Heart right ventricle (tissue), 16 donors: Measurements from ENCODE around the gene LARGE1. TPM values are rescaled to one million over a fixed set of nuclear protein-coding genes. Genes with fewer than 3 reads are reported as not detected.
A peak's percentile ranks its signal among the peaks of the same experiment; 100 is the strongest.

Experiments used
- ATAC-seq, 8 donors: fragments of 200-7000 bp; cut with Tn5 transposase; one replicate each; pipeline ENCODE4 v1.9.1; 2020; ENCODE audit warnings: mild to moderate bottlenecking in 8 of 8, moderate library complexity in 8 of 8, moderate number of reproducible peaks in 1 of 8
- DNase-seq, 2 donors: peaks; one replicate each; pipeline ENCODE4 v3.0.0-alpha.2; 2020
- H3K27ac ChIP-seq, 10 donors: fragments of 200-600 bp; sonication (generic) in 2 of 10; one replicate each; pipeline versions ENCODE4 v1.5.0 to v1.8.0; 2020 to 2022; ENCODE audit warnings: mild to moderate bottlenecking in 3 of 10
- H3K27me3 ChIP-seq, 7 donors: fragments of 200-600 bp; one replicate each; pipeline ENCODE4 v1.8.0; 2021 to 2022; ENCODE audit warnings: mild to moderate bottlenecking in 2 of 7
- H3K36me3 ChIP-seq, 9 donors: fragments of 200-600 bp; sonication (generic) in 1 of 9; one replicate each; pipeline versions ENCODE4 v1.5.0 to v1.8.0; 2020 to 2022; ENCODE audit warnings: mild to moderate bottlenecking in 2 of 9
- H3K4me1 ChIP-seq, 9 donors: fragments of 200-600 bp; sonication (generic) in 1 of 9; one replicate each; pipeline versions ENCODE4 v1.5.0 to v1.8.0; 2020 to 2022; ENCODE audit warnings: mild to moderate bottlenecking in 4 of 9
- H3K4me3 ChIP-seq, 10 donors: fragments of 200-600 bp; sonication (generic) in 2 of 10; one replicate each; pipeline versions ENCODE4 v1.5.0 to v1.8.0; 2020 to 2022; ENCODE audit warnings: mild to moderate bottlenecking in 7 of 10, moderate library complexity in 2 of 10
- H3K9me3 ChIP-seq, 11 donors: fragments of 200-600 bp in 10 of 11; sonication (generic) in 2 of 11; one replicate each; pipeline versions ENCODE4 v1.5.0 to v1.8.0; 2013 to 2022; ENCODE audit warnings: mild to moderate bottlenecking in 2 of 11, control low read depth in 1 of 11, moderate library complexity in 1 of 11
- WGBS, 2 donors: extraction: QIAGEN DNeasy Blood & Tissue Kit; methylation state at CpG; one replicate each; pipeline ENCODE4 v1.1.7; 2013; ENCODE audit warnings: inconsistent platforms in 1 of 2; 5-methylcytosine and 5-hydroxymethylcytosine counted together
- intact Hi-C, 10 donors: fragments of 100-400 bp; cut with DNase I; formaldehyde crosslinking; loops; one replicate each; pipeline versions ENCODE4 v1.11.1 to v1.14.2; 2022
- polyA plus RNA-seq, 2 donors: library from polyadenylated mRNA; stranded (reverse); fragments of 200-250 nt; gene quantifications; one replicate each; pipeline ENCODE4 v1.2.3, GENCODE V29; 2013
- total RNA-seq, 10 donors: library from RNA; stranded (reverse); fragmentation: NEBNext Ultra II Directional in 3 of 10; extraction: Animal tissue kit (Norgen Biotek cat#: 25700) in 3 of 10; gene quantifications; one replicate each; pipeline versions ENCODE4 v1.2.1 to v1.2.4, GENCODE V29; 2021 to 2023
- TF ChIP-seq, protein P1 (sequence below), 9 donors: fragments of 200-600 bp; sonication (generic) in 2 of 9; IDR thresholded peaks; one replicate each; pipeline versions ENCODE4 v1.5.0 to v1.8.0; 2021 to 2022; ENCODE audit warnings: antibody characterized with exemption in 9 of 9, mild to moderate bottlenecking in 5 of 9, moderate library complexity in 1 of 9
- donor health status: Arrhythmogenic right ventricular cardiomyopathy.
- donor health status: ischemic (EF 13 %, LVEDD 7.1; RV severe dilation, severe dysfunction).
- donor health status: healthy with polysubstance abuse.
- donor health status: DM: no; HTN: yes; CAD: no.
- donor health status: DM: no; HTN: no; CAD: no.
- donor health status: ischemic (EF 25% LVEDD 6.9; RV normal size, moderate dysfunction).
- donor health status: ischemic (EF 25% LVEDD 5.7; RV mildly dilated, moderate dysfunction).
- donor health status: healthy.
- donor health status: DM: yes; HTN: yes; CAD: no.
- donor health status: Ischemic cardiomyopathy.
- donor health status: ischemic (EF 35%, LVEDD 5.7; RV mildly dilated, moderate dysfunction).
- donor health status: nonischemic (EF 11% LVEDD 7.7; RV severe dilation, severe dysfunction).
- donor health status: DM: yes; HTN: yes; CAD: no.
- donor health status: PGD.
- donor health status: ischemic (EF 29% LVEDD 5.4; RV normal size, mild dysfunction).
- donor health status: nonischemic (EF 23%, LVEDD 6.1; RV moderate dilation, normal function).

LARGE1 gene
- total and polyA plus RNA-seq, 12 donors = 33.7 to 184 (median 144) TPM

DNA sequence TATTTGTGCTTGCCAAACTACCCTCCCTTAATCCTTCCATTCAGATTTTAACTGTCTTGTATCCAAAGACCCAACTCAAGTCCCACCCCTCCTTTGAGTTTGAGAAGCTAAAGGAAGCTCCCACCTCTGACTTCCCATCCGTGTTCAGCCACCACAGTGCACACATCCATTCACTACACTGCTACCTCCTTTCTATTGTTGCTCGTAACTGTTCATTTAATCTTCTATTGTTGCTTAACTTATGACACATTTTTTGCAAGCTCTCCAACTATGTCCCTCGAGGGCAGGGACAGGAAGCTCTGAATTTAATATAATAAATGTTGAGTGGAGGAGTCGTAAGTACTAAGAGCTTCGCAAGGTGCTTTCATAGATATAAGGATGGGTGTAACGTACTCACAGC, 10.4 kb downstream of the LARGE1 start:
- Histone ChIP-seq H3K27me3 (no peaks in the 10 kb centered on the region), H3K9me3 (no peaks in the 10 kb centered on the region), H3K4me3 (no peak overlapping the region), H3K27ac (peak overlapping the region in 6 of 10 donors; percentile 17 to 85 (median 72)), H3K36me3 (no peaks in the 10 kb centered on the region), H3K4me1 (peaks cover 0 to 61% (median 28%) of the 10 kb centered on the region in 9 donors)
- TF ChIP-seq, protein P1, sequence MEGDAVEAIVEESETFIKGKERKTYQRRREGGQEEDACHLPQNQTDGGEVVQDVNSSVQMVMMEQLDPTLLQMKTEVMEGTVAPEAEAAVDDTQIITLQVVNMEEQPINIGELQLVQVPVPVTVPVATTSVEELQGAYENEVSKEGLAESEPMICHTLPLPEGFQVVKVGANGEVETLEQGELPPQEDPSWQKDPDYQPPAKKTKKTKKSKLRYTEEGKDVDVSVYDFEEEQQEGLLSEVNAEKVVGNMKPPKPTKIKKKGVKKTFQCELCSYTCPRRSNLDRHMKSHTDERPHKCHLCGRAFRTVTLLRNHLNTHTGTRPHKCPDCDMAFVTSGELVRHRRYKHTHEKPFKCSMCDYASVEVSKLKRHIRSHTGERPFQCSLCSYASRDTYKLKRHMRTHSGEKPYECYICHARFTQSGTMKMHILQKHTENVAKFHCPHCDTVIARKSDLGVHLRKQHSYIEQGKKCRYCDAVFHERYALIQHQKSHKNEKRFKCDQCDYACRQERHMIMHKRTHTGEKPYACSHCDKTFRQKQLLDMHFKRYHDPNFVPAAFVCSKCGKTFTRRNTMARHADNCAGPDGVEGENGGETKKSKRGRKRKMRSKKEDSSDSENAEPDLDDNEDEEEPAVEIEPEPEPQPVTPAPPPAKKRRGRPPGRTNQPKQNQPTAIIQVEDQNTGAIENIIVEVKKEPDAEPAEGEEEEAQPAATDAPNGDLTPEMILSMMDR (IDR thresholded peaks at IDR 0.05) = no peak
- ATAC-seq (peak in 6 of 8 donors; percentile 26 to 68 (median 50)), DNase-seq (no peak)
- intact Hi-C loops = loop anchor here in 8 of 10 donors (5.0 to 10.0 kb wide), 12 partner anchors 33 to 605 kb away; no protein-coding TSS in a partner anchor
- WGBS, 2 donors = 42 to 58% methylated on average over 6 of the region's 6 CpGs

GRCh38 chr22:33909075-33909458, 11.2 kb downstream of the LARGE1 start:
- TF ChIP-seq, protein P1 (IDR thresholded peaks at IDR 0.05) = no peak
- H3K36me3 ChIP-seq = no peaks in the 10 kb centered on the region
- H3K4me1 ChIP-seq = peaks cover 0 to 54% (median 30%) of the 10 kb centered on the region in 9 donors
- H3K27ac ChIP-seq = peak overlapping the region; percentile 18 to 85 (median 64)
- no peaks in the 10 kb centered on the region for H3K9me3 ChIP-seq
- peak; percentile 17 to 77 (median 64) for ATAC-seq
- peak overlapping the region in 1 of 10 donors; percentile 6 for H3K4me3 ChIP-seq
- intact Hi-C loops = loop anchor here in 1 of 10 donors (5.0 kb wide), 1 partner anchor 37 kb away; no protein-coding TSS in a partner anchor
- H3K27me3 ChIP-seq = no peaks in the 10 kb centered on the region
- peak in 1 of 2 donors; percentile 35 for DNase-seq
- 55 to 56% methylated on average over 6 of the region's 6 CpGs for WGBS, 2 donors

DNA sequence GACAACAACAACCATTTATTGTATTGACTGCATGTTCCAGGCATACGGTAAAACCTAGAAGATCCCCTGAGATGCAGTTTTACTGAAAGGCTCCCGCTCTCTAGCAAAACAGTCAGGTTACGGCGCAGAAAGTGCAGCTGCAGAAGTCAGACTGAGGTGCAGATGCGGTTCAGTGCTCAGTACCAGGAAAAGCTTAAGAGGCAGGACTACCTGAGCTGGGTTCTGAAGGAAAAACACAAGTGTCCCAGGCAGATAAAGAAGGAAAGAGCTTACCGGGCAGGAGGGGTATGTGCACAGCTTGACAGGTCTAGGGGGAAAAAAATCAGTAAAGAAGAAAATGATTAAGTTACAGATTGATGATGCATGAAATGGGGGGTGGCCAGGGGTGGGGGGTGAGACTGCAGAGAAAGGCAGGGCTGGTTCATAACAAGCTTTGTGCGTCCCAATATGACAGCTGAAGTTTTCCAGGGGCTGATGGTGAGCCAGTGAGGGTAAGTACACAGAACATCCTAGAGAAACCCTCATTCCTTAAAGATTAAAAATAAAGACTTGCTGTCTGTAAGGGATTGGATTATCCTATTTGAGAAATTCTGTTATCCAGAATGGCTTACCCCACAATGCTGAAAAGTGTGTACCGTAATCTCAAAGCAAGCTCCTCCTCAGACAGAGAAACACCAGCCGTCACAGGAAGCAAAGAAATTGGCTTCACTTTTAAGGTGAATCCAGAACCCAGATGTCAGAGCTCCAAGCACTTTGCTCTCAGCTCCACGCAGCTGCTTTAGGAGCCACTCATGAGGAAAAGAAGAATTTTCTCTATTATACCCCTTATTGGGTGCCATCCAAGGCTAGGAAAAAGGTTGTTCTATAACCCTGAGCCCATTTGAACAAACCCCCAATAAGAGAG, 11.9 kb downstream of the LARGE1 start:
- intact Hi-C loops = loop anchor here in 1 of 10 donors (5.0 kb wide), 1 partner anchor 36 kb away; no protein-coding TSS in a partner anchor
- no peaks in the 10 kb centered on the region for H3K9me3 ChIP-seq
- DNase-seq (no peak), ATAC-seq (no peak)
- H3K4me1 ChIP-seq = peaks cover 0 to 56% (median 30%) of the 10 kb centered on the region in 9 donors
- H3K27me3 ChIP-seq = no peaks in the 10 kb centered on the region
- TF ChIP-seq, protein P1 (IDR thresholded peaks at IDR 0.05) = no peak
- WGBS, 2 donors = 71 to 77% methylated on average over 10 of the region's 10 CpGs
- no peaks in the 10 kb centered on the region for H3K36me3 ChIP-seq
- H3K4me3 ChIP-seq = peak overlapping the region in 1 of 10 donors; percentile 6
- peak overlapping the region; percentile 18 to 85 (median 64) for H3K27ac ChIP-seq

GRCh38 chr22:33906954-33907353, 13.3 kb downstream of the LARGE1 start:
- Histone ChIP-seq H3K27me3 (no peaks in the 10 kb centered on the region), H3K36me3 (no peaks in the 10 kb centered on the region), H3K9me3 (no peaks in the 10 kb centered on the region), H3K4me3 (no peak overlapping the region), H3K4me1 (peaks cover 0 to 58% (median 35%) of the 10 kb centered on the region in 9 donors), H3K27ac (no peak overlapping the region)
- ATAC-seq = peak in 1 of 8 donors; percentile 13
- no peak for DNase-seq
- intact Hi-C loops = loop anchor here in 1 of 10 donors (5.0 kb wide), 1 partner anchor 35 kb away; no protein-coding TSS in a partner anchor
- TF ChIP-seq, protein P1 (IDR thresholded peaks at IDR 0.05) = no peak
- 58 to 67% methylated on average over 3 of the region's 3 CpGs for WGBS, 2 donors
